B cell (primary cell): ENCODE measurements around the gene CHMP5. TPM values are rescaled to one million over a fixed set of nuclear protein-coding genes. Genes with fewer than 3 reads are reported as not detected.

Experiments
- ATAC-seq: fragments of 200-7000 bp; cut with Tn5 transposase; one replicate; pipeline ENCODE4 v1.10.0; 2021; ENCODE audit warnings: low read depth, mild to moderate bottlenecking, moderate number of reproducible peaks, moderate library complexity
- CTCF ChIA-PET: fragments of 350-600 bp; sonication (Branson Sonifier 250); formaldehyde crosslinking; loops from one replicate; lab custom pipeline; 2021; ENCODE audit warnings: antibody characterized with exemption, inconsistent platforms; lab: Charles Lee
- POLR2A ChIA-PET: fragments of 350-600 bp; sonication (Branson Sonifier 250); formaldehyde crosslinking; loops from one replicate; lab custom pipeline; 2021; ENCODE audit warnings: antibody characterized with exemption; lab: Charles Lee
- DNase-seq: peaks from one replicate; pipeline ENCODE4 v3.0.0; 2013
- H2AFZ ChIP-seq: 2 replicates; pipeline ENCODE4 v1.6.1; 2012; ENCODE audit warnings: mild to moderate bottlenecking, low read depth, low read length; ENCODE audit not compliant: insufficient read depth, poor library complexity, severe bottlenecking
- H3K27ac ChIP-seq, 2 donors: 1 replicate in 1 of 2; 2 replicates in 1 of 2; pipeline ENCODE4 v1.5.1; 2012 to 2013; ENCODE audit warnings: low read length in 2 of 2, mild to moderate bottlenecking in 2 of 2, moderate library complexity in 1 of 2
- H3K27me3 ChIP-seq, 4 experiments: fragments of 200-600 bp in 1 of 4; sonication (generic) in 1 of 4; replicated peaks in 1 of 4; 1 replicate in 2 of 4; 2 replicates in 2 of 4; pipeline versions ENCODE4 v1.6.1 to v1.7.0; 2013 to 2016; ENCODE audit warnings: low read length in 3 of 4, mild to moderate bottlenecking in 2 of 4, mixed read lengths in 1 of 4, moderate library complexity in 1 of 4; ENCODE audit not compliant: insufficient read depth in 4 of 4, control insufficient read depth in 3 of 4; ENCODE audit errors: control extremely low read depth in 1 of 4
- H3K36me3 ChIP-seq, 2 experiments: replicated peaks in 1 of 2; 1 replicate in 1 of 2; 2 replicates in 1 of 2; pipeline versions ENCODE4 v1.6.1 to v1.7.1; 2013; ENCODE audit warnings: low read length in 1 of 2; ENCODE audit not compliant: insufficient read depth in 2 of 2, control insufficient read depth in 1 of 2; ENCODE audit errors: control extremely low read depth in 1 of 2, extremely low read depth in 1 of 2
- H3K4me1 ChIP-seq, 2 donors: fragments of 200-600 bp in 1 of 2; sonication (generic) in 1 of 2; 1 replicate in 1 of 2; 2 replicates in 1 of 2; pipeline versions ENCODE4 v1.5.1 to v1.6.1; 2013 to 2017; ENCODE audit warnings: low read length in 2 of 2; ENCODE audit not compliant: control insufficient read depth in 2 of 2, insufficient read depth in 2 of 2
- H3K4me2 ChIP-seq: replicated peaks from 2 replicates; pipeline ENCODE3; 2012; ENCODE audit warnings: mild to moderate bottlenecking, low read depth, low read length; ENCODE audit not compliant: poor library complexity, severe bottlenecking
- H3K4me3 ChIP-seq, 5 experiments: fragments of 200-600 bp in 1 of 5; sonication (generic) in 1 of 5; 1 replicate in 3 of 5; 2 replicates in 2 of 5; pipeline versions ENCODE4 v1.5.1 to v1.7.0; 2011 to 2016; ENCODE audit warnings: low read length in 4 of 5, mild to moderate bottlenecking in 4 of 5, low read depth in 2 of 5, control low read depth in 1 of 5, moderate library complexity in 1 of 5; ENCODE audit not compliant: insufficient read depth in 1 of 5; ENCODE audit errors: control extremely low read depth in 1 of 5, extremely low read depth in 1 of 5
- H3K79me2 ChIP-seq: fragments of 200-600 bp; sonication (generic); one replicate; pipeline ENCODE4 v1.6.0; 2016; ENCODE audit warnings: low read length; ENCODE audit not compliant: control insufficient read depth, insufficient read depth
- H3K9ac ChIP-seq: fragments of 200-600 bp; sonication (generic); 2 replicates; pipeline ENCODE4 v1.6.1; 2017; ENCODE audit warnings: mild to moderate bottlenecking, low read length, moderate library complexity
- H3K9me3 ChIP-seq, 3 donors: one replicate each; pipeline versions ENCODE4 v1.6.1 to v1.7.1; 2013; ENCODE audit warnings: low read length in 2 of 3; ENCODE audit not compliant: control insufficient read depth in 2 of 3, insufficient read depth in 1 of 3; ENCODE audit errors: control extremely low read depth in 1 of 3
- H4K20me1 ChIP-seq: 2 replicates; pipeline ENCODE4 v1.6.0; 2012; ENCODE audit warnings: mild to moderate bottlenecking, low read length; ENCODE audit not compliant: insufficient read depth, control insufficient read depth, poor library complexity, severe bottlenecking
- H3K27ac Mint-ChIP-seq: one replicate; pipeline ENCODE4 v1.8.0; 2021; ENCODE audit warnings: mixed read lengths
- H3K27me3 Mint-ChIP-seq: one replicate; pipeline ENCODE4 v1.8.0; 2021; ENCODE audit warnings: mixed read lengths
- H3K4me1 Mint-ChIP-seq: one replicate; pipeline ENCODE4 v1.8.0; 2021; ENCODE audit warnings: mixed read lengths
- H3K4me3 Mint-ChIP-seq: one replicate; pipeline ENCODE4 v1.8.0; 2021; ENCODE audit warnings: mixed read lengths
- H3K9me3 Mint-ChIP-seq: one replicate; pipeline ENCODE4 v1.8.0; 2022; ENCODE audit warnings: mixed read lengths; ENCODE audit not compliant: insufficient read depth
- EZH2 ChIP-seq: IDR thresholded peaks from 2 replicates; pipeline ENCODE4 v1.6.1; 2012; ENCODE audit warnings: borderline replicate concordance, low read depth, mild to moderate bottlenecking, moderate library complexity, low read length; ENCODE audit not compliant: insufficient read depth, poor library complexity, severe bottlenecking
- WGBS: methylation state at CpG from one replicate; pipeline ENCODE4 v1.1.5; 2013; ENCODE audit warnings: missing lambda C conversion rate; ENCODE audit not compliant: insufficient coverage; 5-methylcytosine and 5-hydroxymethylcytosine counted together
- intact Hi-C: fragments of 100-400 bp; cut with micrococcal nuclease; formaldehyde crosslinking; loops from one replicate; pipeline ENCODE4 v1.10.0; 2022
- polyA plus RNA-seq: library from polyadenylated mRNA; depleted of rRNA; stranded (reverse); fragments of >200 nt; gene quantifications from 2 replicates; pipeline ENCODE4 v1.2.3, GENCODE V29; 2012
- total RNA-seq, 2 donors: library from RNA; stranded (reverse); fragments of 120-200 nt in 1 of 2; gene quantifications; 1 replicate in 1 of 2; 2 replicates in 1 of 2; pipeline versions ENCODE4 v1.2.3 to v1.2.4, GENCODE V29; 2013 to 2022
- TF ChIP-seq, protein P1 (sequence below): fragments of 200-600 bp; IDR thresholded peaks from one replicate; pipeline ENCODE4 v1.8.0; 2022; ENCODE audit warnings: antibody characterized with exemption, mild to moderate bottlenecking

CHMP5 gene
- total and polyA plus RNA-seq, 2 donors (not counting 1 experiment from before 2014, with no cell fraction given), result 15.3 to 28.2 TPM

DNA sequence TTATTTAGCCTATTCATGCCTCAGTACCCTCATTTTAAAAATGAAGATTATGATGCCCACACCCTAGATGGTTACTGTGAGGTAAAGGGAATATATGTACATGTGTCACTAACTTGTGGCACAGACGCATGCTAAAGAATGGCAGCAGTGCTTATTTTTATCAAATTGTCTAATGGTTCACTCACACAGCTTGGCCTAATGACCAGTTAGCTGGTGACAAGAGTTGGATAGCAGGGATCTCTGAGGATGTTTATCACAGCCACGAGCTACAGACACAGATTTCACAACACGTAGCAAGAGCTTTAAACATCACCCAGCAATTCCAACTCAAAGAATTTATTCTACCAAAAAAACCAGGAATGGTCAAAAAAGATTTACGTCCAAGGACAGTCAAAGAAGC is 7.6 kb upstream of the CHMP5 start:
- H3K4me2 ChIP-seq, result no peak overlapping the region
- 100% methylated on average over 1 of the region's 4 CpGs for WGBS
- Mint-ChIP-seq H3K4me1 (peaks cover 3% of the 10 kb centered on the region), H3K27ac (no peak overlapping the region), H3K27me3 (no peaks in the 10 kb centered on the region), H3K9me3 (no peaks in the 10 kb centered on the region), H3K4me3 (no peak overlapping the region)
- H3K36me3 ChIP-seq, result peaks cover 15 to 90% of the 10 kb centered on the region in 2 experiments
- H3K27ac ChIP-seq, result no peak overlapping the region
- no peaks in the 10 kb centered on the region for H3K4me1 ChIP-seq
- intact Hi-C loops, result no loop called here
- H3K9me3 ChIP-seq, result no peaks in the 10 kb centered on the region
- H4K20me1 ChIP-seq, result peaks cover 5% of the 10 kb centered on the region
- ATAC-seq, result no peak
- peaks cover 28% of the 10 kb centered on the region for H3K79me2 ChIP-seq
- H3K9ac ChIP-seq, result no peak overlapping the region
- POLR2A ChIA-PET, result no interaction called here
- no peaks in the 10 kb centered on the region for H3K27me3 ChIP-seq
- DNase-seq, result no peak
- CTCF ChIA-PET, result interaction anchor here (1.7 kb wide), 1 partner anchor 14 kb away, joined by 5 read pairs; no protein-coding TSS in a partner anchor
- H3K4me3 ChIP-seq, result no peak overlapping the region
- H2AFZ ChIP-seq, result no peak overlapping the region
- TF ChIP-seq, protein P1, sequence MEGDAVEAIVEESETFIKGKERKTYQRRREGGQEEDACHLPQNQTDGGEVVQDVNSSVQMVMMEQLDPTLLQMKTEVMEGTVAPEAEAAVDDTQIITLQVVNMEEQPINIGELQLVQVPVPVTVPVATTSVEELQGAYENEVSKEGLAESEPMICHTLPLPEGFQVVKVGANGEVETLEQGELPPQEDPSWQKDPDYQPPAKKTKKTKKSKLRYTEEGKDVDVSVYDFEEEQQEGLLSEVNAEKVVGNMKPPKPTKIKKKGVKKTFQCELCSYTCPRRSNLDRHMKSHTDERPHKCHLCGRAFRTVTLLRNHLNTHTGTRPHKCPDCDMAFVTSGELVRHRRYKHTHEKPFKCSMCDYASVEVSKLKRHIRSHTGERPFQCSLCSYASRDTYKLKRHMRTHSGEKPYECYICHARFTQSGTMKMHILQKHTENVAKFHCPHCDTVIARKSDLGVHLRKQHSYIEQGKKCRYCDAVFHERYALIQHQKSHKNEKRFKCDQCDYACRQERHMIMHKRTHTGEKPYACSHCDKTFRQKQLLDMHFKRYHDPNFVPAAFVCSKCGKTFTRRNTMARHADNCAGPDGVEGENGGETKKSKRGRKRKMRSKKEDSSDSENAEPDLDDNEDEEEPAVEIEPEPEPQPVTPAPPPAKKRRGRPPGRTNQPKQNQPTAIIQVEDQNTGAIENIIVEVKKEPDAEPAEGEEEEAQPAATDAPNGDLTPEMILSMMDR, result no peak
- no peak for TF ChIP-seq EZH2

DNA sequence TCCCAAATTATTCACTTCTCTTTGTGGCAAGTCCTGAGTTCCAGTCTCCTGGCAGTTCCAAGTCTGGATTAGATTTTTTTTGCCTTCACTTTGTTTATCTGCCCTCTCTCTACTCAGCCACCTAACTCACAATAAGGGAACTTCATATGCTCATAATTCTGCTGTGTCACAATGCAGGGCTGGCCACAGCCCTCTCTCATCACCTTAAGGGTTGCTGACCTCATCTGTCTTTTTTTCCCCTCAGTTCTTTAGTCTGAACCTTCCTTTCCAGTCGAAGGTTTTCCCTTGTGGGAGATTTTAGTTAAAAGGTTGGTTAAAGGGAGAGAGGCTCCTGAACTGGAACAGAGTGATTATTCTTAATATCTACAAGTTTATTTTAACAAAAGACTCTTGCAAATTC is 4.5 kb upstream of the CHMP5 start:
- Histone ChIP-seq H3K79me2 (peaks cover 48% of the 10 kb centered on the region), H3K4me1 (peaks cover 14 to 18% of the 10 kb centered on the region in 2 donors), H2AFZ (no peak overlapping the region), H3K27me3 (no peaks in the 10 kb centered on the region), H3K9ac (no peak overlapping the region), H3K9me3 (no peaks in the 10 kb centered on the region), H3K27ac (no peak overlapping the region), H4K20me1 (peaks cover 19% of the 10 kb centered on the region), H3K4me2 (no peak overlapping the region), H3K36me3 (peaks cover 12 to 64% of the 10 kb centered on the region in 2 experiments), H3K4me3 (no peak overlapping the region)
- no peaks in the 10 kb centered on the region for H3K9me3 Mint-ChIP-seq
- no peak overlapping the region for H3K4me3 Mint-ChIP-seq
- ChIA-PET CTCF (no interaction called here), POLR2A (no interaction called here)
- H3K4me1 Mint-ChIP-seq, result peaks cover 24% of the 10 kb centered on the region
- no peak overlapping the region for H3K27ac Mint-ChIP-seq
- intact Hi-C loops, result loop anchor here (10.0 kb wide), 4 partner anchors 56 to 784 kb away; partner anchors contain the start of genes NOL6, SMIM27, TOPORS and UBAP2
- H3K27me3 Mint-ChIP-seq, result no peaks in the 10 kb centered on the region
- no CpG with 5 or more reads among the region's 1 CpG for WGBS
- TF ChIP-seq, protein P1, result no peak
- no peak for TF ChIP-seq EZH2
- no peak for ATAC-seq
- no peak for DNase-seq
